NCI-H1105 (cell line): Measurements from ENCODE around the gene NPEPL1.
"Not testable (repeated sequence)": the region's sequence is repeated elsewhere in the genome, so short reads cannot be mapped to it uniquely, and the experiment has no call there.

ENCODE experiments used
- DNase-seq: peaks from one replicate; lab custom pipeline; 2025; lab: John Stamatoyannopoulos, UW

Gene NPEPL1, protein sequence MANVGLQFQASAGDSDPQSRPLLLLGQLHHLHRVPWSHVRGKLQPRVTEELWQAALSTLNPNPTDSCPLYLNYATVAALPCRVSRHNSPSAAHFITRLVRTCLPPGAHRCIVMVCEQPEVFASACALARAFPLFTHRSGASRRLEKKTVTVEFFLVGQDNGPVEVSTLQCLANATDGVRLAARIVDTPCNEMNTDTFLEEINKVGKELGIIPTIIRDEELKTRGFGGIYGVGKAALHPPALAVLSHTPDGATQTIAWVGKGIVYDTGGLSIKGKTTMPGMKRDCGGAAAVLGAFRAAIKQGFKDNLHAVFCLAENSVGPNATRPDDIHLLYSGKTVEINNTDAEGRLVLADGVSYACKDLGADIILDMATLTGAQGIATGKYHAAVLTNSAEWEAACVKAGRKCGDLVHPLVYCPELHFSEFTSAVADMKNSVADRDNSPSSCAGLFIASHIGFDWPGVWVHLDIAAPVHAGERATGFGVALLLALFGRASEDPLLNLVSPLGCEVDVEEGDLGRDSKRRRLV

DNA sequence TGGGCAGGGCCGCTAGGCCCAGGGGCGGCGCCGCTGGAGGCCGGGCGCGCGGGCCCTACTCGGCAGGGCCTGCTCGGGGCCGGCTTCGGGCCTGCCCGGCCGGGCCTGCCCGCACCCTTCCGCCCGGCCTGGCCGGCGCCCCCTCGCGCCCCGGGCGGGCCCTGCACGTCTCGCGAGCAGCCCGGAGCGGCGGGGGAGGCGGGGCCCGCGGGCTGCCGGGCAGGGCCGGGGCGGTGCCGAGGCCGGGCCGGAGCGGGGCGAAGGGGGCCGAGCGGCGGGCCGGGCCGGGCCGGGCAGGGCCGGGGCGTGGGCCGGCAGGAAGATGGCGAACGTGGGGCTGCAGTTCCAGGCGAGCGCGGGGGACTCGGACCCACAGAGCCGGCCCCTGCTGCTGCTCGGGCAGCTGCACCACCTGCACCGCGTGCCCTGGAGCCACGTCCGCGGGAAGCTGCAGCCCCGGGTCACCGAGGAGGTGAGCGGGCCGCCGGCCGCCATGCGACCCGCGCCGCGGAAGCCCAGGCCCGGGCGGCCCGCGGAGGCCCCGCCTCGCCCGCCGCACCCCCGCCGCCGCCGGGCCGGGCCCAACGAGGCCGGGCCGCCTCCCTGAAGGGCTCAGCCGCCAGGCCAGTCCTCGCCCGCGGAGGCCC is at the start of gene NPEPL1:
NPEPL1 (plus strand) TSS at position 222 of the 647 bp plus-strand sequence; CDS start at position 323, 101 bp downstream.
- DNase-seq = no peak

DNA sequence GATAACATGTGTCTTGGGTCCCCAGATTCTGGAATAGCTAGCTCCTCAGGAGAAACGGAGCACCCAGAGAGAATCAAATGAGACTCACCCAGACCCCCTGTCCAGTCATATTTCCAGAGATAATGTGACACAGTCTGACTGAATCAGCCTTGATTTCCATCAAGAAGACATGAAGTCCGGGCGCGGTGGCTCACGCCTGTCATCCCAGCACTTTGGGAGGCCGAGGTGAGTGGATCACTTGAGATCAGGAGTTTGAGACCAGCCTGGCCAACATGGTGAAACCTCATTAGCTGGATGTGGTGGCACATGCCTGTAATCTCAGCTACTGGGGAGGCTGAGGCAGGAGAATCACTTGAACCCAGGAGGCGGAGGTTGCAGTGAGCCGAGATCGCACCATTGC is 49.7 kb upstream of the NPEPL1 start:
- not testable (repeated sequence) for DNase-seq

DNA sequence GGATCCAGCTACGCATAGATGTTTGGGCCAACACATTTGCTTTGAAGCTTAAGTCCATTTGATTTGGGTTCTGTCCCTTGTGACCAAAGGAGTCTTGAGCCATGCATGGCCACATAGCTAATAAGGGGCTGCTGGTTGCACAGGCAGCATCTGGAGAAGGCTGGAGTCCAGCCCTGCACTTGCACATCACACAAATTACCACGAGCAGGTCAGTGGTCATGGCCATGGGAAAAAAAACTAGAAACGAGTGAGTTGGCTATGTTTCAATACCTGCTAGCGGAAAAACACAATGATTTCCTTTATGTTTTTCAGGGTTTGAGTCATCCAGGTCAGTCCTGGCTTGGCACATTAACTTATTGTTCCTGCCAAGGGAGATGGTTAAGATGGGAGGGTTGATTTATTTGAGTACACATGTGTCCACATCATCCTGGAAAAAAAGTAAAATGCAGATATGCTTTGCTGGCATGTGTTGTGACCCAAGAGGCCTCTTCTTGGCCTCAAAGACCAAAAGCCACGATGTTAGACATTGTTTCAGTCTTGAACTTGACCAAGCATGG is 47.1 kb upstream of the NPEPL1 start:
- DNase-seq = no peak

DNA sequence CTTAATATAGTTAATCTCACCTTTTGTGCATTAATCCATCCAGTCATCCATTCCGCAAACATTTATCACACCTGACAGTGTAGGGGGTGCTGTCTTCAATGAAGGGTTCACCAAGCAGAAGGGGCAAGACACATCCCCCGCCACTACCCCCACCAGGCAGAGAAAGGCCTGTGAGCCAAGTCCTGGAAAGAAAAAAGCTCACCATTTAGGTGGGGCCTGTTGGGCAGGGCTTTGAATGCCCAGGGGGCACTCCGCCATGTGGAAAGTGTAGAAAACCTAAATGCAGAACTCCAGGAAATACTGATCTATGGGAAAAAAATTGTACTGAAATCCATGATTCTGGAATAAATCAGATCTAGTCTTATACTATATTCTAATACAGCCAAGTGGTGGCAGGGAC is 46.3 kb upstream of the NPEPL1 start:
- DNase-seq = no peak

DNA sequence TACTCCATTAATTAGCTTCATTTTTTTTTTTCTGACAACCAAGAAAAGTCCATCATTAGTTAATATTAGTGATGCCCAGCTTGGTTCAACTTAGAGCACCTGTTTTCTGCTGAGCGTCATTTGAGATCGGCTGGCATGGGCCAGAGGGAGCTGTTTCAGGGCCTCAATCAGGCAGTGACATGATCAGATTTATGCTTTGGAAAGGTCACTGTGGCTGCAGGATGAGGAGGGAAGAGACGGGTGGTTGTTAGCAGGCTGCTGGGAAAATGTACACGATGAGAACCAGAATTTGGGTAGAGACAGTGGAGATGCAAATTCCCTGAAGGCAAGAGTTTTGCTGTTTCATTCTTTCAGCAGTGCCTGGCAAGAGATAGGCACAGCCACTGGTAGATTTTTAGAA is 45.9 kb upstream of the NPEPL1 start:
- DNase-seq = no peak

DNA sequence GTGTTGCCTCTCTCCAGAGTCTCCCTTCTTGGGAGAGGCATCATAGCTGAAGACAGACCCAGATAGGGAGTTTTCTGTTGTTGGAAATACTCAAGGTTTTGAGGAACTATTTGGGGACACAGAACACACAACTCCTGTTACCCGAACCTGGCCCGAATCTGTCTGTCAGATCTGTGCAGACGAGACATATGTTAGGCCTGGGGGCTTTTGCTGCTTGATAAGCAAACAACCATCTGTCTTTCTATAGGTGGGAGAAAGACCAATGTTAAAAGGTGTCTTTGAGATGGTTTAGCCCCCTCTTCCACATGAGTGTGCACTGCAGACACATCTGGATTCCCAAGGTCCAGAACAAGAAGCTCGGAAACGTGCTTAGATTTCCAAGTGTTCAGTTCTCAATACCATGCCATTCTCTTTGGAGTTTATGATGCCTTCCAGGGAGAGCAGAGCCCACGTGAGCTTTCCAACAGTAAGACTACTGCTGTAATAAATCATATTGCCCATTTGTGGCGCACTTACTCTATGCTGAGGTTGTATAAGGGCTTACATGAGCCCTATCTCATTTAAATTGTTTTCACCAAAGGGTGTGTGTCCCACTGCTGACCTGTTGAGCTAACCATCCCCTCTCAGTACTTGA is 45.3 kb upstream of the NPEPL1 start:
- no peak for DNase-seq

DNA sequence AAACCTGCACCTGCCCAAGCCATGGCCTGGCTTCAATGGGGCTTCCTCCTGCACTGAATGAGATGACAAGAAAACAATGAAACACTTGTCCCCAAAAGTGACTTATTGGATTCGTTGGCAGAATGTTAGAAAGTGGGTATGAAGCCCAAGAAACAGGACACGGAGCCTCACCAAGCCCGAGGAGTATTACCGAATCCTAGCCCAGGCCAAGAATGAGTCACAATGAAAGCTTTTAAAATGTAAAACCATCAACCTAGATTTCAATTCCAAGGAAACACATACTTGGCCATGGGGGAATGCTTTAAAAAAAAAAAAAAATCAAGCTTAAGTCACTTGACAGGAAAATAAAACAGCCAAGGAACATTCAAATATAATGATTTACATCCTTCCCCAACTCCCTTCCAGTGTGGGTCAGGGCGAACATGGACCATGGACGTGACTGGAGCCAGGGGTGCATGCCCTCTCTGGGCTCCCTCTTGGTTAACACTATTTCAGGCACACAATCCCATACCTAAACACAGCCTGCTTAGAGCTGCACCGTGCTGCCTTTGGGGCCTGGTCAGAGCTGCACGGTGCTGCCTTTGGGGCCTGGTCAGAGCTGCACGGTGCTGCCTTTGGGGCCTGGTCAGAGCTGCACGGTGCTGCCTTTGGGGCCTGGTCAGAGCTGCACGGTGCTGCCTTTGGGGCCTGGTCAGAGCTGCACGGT is 44.7 kb upstream of the NPEPL1 start:
- no peak for DNase-seq

DNA sequence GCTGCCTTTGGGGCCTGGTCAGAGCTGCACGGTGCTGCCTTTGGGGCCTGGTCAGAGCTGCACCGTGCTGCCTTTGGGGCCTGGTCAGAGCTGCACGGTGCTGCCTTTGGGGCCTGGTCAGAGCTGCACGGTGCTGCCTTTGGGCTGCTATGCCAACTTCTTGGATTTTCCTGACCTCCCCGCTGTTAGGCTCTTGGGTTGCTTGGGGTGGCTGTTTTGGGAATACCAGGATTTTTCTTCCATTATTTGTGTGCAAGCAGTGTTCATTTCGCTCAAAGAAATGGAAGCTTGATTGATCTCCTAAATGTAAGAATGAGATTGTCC is 44.1 kb upstream of the NPEPL1 start:
- not testable (repeated sequence) for DNase-seq

DNA sequence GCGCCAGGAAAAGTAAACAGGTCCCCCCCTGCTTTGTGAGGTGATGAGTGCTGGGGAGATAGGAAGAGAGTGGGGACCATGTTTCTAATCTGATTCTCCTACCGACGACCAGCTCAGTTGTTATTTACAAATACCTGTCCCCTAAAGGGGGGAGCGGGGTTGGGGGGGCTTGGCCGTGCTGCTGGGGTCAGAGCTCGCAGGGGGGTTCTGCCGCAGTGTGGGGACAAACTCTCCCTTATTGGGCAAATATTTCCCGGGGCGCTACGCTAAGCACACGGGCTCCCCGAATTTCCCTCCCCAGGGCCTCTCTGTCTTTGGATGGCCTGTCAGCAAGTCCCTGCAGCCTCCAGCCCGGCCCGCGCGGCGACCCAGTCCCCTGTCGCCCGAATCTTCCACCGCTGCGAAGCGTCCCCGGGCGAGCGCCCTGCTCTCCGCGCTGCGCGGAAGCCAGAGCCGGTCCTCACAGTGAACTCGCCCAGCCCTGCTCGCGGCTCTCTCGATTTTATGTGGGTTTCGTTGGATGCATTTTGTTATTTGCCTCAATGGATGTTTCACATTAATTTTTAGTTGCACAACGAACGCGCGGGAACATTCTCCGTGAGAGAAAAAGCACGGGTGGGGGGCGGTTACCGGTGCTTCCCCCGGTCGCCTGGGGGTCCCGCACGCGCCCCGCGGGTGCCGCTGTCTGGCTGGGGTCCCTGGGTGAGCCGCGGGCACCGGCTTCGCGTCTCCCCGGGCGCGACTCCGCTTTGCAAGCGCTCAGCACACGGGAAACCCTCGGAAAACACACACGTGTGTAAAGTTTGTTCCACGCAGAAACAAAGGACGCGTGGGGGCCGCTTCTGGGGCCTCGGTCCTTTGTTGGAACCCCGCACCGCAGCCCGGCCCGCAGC is 43.1 kb upstream of the NPEPL1 start:
- DNase-seq = no peak

DNA sequence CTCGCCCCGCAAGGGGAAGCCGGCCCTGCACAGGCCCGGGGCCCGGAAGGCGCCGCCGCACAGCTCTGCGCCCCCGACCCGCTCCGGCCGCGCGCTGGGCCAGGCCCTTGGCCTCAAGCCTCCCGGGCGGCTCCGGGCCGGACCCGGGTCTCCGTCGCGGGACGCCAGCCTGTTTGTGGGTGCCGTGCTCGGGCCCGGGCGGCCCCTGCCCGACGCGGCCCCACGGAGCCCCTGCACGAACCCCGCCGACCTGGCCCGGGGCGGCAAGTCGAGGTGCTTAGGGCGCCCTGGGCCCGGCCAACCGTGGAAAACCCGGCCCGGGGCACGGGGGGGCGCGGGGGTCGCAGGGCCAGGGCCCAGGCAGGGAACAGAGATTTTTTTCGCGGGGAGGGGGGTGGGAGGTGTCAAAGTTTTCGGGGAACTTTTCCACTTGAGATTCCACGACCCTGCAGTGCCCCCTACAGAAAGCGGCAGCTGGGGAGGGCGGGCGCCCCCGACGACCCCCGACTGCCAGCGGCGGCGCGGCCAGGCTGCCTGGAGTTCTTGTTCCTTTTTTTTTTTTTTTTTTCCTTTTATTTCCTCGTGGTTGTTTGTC is 42.3 kb upstream of the NPEPL1 start:
- no peak for DNase-seq

DNA sequence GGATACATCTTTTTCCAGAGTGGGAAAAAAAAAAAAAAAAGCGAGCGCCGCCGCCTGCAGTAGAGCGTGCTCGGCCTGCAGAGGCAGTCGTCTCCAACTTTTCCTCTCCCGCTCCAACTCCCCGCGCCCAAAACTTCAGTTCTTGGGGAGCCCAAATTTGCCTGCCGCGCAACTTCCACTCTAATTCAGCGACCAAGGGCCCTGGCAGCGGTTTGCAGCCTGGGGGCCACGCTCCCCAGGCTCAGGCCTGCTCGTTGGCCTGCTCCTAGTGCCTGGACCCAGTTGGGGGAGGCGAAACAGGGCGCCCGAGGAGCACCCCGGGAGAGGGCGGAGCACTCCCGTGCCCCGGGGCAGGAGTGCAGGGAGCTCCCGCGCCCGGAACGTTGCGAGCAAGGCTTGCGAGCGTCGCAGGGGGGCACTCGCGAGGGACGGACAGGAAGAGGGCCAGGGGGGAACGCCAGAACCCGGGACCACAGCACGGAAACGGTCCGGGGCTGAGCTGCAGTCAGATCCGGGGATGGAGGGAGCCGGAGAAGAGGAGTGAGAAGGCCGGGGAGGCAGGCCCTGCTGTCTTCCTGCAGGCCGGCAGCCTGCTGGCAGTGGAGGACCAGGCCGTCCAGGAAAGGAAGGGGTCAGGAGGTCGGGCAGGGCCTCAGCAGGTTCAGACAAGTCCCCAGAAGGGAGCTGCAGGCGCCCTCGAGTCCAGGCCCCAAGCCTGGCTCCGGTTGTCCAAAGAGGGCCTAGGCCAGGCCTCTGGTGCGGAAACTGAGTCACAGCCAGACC is 41.6 kb upstream of the NPEPL1 start, which contains the start of gene STX16:
STX16 (plus strand) TSS at position 508 of the 783 bp plus-strand sequence. CDS start 724 bp downstream, outside the sequence.
- DNase-seq = peak; percentile 92

DNA sequence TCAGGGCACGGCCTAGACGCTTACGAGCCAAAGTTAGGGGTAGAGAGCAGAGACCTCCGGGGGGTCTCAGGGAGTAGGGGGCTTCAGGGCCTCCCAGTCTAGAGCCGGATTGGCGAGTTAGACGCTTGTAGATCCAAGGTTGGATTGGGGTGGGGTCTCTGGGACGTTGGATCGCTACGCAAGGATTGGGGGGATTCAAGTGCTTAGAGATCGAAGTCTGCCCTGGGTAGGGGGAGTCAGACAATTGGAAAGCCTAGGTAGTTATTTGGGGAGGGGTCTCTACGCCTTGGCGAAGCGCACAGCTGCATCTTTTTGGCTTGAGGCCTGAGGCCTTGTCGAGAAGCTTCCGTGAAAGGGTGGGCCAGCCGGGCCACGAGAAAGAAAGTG is 41.0 kb upstream of the NPEPL1 start:
- DNase-seq = peak; percentile 53

DNA sequence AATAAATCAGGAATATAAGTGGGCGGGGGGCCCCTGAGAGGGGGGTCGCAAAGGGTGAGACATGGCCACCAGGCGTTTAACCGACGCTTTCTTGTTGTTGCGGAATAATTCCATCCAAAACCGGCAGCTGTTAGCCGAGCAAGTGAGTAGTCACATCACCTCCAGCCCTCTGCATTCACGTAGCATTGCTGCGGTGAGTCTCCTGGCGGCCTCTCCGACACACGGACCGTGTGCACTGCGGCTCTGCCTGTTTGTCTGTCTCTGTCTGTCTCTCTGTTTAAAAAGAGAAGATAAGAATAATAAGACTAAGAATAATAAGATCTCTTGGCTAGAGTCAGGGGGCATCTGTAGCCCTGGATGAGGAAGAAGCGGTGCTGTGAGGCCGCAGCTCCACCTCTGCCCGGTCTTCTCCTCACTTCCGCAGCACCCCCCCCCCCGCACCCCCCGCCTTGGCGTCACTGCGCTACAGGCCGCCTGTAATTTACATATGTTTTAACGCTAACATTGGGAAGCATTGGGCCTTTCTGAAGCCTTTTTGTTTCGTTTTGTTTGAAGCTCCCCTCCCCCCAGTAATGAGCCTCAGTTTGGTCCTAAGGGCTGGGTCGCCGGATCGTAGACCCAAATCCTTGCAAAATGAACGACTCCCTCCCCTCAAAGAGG is 40.5 kb upstream of the NPEPL1 start:
- DNase-seq = peak; percentile 20

DNA sequence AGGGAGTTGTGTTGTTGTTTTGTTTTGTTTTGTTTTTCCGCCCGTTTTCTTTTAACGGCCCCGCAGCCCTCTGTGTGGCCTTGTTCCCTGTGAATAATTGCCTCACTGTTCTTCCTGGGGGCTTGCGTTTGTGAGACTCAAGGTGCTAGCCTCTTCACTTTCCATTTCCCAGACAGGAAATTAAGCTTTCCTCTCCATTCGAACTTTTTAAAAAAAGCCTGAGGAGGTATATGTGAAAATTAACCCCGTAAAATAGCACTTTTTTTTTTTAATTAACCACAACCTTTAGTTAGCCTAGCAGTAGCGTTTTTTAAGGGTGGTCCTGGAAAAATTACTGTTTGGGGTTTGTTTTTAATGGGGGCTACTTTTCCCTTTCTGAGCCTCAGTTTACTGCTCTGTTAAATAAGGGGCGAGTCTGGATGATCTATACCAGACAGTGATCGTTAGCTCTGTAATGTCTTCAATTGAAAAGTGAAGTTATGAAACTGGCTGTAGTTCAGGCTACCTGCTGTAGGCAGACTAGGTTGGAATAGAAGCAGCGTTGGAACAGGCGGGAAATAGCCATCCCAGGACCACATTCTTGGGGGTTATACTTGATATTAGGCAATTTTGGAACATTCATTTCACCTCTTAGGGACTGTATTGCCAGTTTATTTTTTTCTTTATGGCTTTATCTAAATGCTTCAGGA is 39.9 kb upstream of the NPEPL1 start:
- DNase-seq = no peak

DNA sequence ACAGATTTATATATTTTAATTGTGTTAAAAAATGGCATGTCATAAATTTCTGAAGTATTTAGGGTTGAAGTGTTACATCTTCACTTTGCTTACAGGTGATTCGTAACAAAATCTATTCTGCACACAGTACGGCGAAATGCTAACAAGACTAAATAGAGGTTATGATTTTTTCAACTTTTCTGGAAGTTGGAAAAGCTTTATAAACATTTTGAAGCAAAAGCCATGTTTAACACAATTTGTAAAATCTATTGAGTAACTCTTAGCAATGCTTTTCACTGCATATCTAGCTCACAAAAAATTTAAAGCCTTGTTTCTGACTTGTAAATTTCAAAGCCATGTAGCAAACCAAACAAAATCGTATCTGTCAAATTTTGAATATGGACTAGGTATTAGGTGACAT is 38.3 kb upstream of the NPEPL1 start:
- DNase-seq = no peak

DNA sequence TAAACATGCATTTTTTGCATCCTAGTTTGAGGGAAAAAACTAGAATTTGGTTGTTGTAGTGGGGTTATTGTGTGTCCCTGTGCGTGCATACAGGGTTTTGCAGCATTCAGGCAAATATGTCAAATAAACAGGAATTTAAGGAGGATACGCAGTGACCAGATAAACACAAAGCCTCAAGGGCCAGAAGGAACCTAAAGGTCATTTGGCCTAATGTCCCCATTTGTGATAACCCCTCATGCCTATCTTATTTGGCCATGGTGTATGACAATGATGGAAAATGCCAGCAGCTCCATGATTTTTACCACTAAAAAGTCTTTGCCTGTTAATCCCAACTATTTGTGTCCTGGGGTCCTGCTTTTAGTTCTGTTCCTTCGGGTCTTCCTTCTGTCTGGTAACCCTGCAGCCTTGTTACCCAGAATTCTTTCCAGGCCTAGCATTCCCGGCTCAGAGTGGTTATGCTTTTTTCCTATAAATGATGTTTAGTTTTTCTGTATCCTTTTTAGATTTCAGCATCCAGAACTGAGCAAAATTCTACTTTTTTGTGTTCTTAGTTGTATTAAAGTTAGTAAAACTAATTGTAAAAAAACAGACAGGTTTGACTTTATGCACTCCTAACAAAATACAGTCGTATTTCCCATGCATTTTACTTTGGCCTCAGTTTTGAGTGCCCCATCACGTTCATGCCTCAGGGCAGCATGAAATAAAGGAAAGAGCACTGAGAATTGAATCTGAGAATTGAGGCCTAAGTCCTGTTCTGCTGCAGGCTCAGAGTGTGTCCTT is 37.1 kb upstream of the NPEPL1 start:
- no peak for DNase-seq

DNA sequence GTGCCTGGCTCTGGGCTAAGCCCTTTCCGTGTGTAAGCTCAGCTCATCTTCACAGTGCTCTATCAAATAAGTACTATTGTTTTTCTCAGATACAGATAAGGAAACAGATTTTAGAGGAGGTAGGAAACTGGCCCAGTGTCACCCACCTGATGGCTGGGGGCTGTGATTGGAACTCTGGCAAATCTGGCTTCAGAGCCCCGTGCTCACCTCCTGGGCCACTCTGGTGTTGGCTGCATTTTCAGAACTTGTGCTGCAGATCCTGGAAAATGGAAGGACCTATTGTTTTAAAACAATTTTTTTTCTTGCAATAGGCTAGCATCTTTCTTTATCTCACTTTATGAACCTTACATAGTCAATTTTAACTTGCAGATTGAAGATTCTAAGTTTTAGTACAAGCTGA is 35.8 kb upstream of the NPEPL1 start:
- no peak for DNase-seq

DNA sequence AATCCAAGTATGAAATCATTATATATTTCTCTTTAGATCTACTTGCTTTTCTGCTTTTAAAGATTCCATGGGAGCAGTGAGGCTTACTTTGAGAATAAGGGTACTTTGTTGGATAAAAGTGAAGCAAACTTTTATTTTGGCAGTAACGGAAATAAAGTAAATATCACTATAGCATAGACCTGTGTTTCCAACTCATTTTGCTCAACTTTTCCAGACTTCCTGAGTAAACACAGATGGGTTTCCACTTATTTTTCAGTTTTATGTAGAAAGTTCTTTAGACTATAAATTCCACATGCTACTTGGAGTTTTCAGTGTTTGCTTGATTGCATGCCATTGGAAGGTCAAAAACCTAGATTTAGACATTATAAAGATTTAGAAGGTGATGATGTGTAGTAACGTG is 35.3 kb upstream of the NPEPL1 start:
- DNase-seq = no peak
